Measurements from ENCODE around the gene GABRE.
"Not testable (repeated sequence)": the region's sequence is repeated elsewhere in the genome, so short reads cannot be mapped to it uniquely, and the experiment has no call there.

Gene GABRE

DNA sequence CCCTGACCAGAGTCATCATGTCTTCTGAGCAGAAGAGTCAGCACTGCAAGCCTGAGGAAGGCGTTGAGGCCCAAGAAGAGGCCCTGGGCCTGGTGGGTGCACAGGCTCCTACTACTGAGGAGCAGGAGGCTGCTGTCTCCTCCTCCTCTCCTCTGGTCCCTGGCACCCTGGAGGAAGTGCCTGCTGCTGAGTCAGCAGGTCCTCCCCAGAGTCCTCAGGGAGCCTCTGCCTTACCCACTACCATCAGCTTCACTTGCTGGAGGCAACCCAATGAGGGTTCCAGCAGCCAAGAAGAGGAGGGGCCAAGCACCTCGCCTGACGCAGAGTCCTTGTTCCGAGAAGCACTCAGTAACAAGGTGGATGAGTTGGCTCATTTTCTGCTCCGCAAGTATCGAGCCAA is 50.8 kb downstream of the GABRE start:
- TF ChIP-seq POLR2A (IDR thresholded peaks at IDR 0.05; ENCODE audit: low read length), result no peak
- no peak for DNase-seq

DNA sequence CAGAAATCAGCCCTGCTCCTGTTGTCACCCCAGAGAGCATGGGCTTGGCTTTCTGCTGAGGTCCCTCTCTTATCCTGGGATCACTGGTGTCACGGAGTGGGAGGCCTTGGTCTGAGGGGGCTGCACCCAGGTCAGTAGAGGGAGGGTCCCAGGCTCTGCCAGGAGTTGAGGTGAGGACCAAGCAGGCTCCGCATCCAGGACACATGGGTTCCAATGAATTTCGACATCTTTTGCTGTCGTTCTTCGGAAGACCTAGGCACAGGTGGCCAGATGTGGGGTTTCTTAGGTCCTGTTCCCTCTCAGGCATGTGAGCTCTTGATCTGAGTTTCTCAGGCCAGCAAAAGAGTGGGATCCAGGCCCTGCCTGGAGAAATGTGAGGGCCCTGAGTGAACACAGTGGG is 51.8 kb downstream of the GABRE start:
- no peak for TF ChIP-seq POLR2A (IDR thresholded peaks at IDR 0.05; ENCODE audit: low read length)
- no peak for TF ChIP-seq GATA1 (IDR thresholded peaks at IDR 0.05; ENCODE audit: low read depth, low read length)
- DNase-seq, result no peak

DNA sequence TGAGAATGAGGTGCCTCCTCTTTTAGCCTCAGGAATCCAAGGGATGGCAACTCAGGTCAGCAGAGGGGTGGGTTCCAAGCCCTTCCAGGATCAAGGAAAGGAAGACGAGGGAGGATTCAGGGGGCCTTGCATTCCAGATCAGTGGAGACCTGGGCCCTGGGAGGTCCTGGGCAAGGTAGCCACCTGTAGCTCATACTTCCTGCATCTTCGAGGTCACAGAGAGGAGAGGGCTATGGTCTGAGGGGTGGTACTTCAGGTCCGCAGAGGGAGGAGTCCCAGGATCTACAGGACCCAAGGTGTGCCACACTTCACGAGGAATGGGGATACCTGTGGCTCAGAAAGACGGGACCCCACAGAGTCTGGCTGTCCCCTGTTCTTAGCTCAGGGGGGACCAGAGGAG is 52.6 kb downstream of the GABRE start:
- TF ChIP-seq POLR2A (IDR thresholded peaks at IDR 0.05; ENCODE audit: low read length), result no peak
- TF ChIP-seq GATA1 (IDR thresholded peaks at IDR 0.05; ENCODE audit: low read depth, low read length), result no peak
- DNase-seq, result no peak

DNA sequence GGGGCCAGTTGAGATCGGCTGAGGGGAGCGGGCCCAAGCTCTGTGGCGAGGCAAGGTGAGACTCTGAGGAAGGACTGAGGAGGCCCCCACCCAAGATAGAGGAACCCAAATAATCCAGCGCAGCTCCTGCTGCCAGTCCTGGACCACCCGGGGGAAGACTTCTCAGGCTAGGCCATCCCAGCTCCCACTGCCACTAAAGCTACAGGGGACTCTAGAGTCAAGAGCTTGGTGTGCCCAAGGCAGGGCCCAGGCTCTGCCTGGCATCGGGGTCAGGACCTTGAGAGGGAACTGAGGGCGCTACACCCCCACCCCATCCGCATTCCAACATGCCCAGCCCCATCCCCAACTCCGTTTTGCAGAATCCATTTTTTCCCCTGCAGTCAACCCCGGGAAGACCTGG is 53.2 kb downstream of the GABRE start:
- DNase-seq, result no peak
- no peak for TF ChIP-seq POLR2A (IDR thresholded peaks at IDR 0.05; ENCODE audit: low read length)
- no peak for TF ChIP-seq GATA1 (IDR thresholded peaks at IDR 0.05; ENCODE audit: low read depth, low read length)

DNA sequence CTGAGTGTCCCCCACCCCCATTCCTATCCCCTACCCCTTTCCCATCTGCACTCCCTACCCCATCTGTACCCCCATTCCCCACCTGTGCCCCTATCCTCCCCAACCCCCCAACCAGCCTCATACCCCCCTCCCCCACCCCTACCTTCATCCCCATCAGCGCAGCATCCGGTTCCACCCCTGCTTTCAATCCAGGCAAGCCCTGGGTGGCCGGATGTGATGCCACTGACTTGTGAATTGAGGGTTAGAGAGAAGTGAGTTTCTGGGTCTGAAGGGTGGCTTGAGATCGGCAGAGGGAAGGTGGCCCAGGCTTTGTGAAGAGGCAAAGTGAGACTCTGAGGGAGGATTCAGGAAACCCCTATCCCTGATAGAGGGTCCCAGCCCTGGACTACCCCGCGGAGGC is 53.9 kb downstream of the GABRE start:
- TF ChIP-seq GATA1 (IDR thresholded peaks at IDR 0.05; ENCODE audit: low read depth, low read length), result no peak
- no peak for TF ChIP-seq POLR2A (IDR thresholded peaks at IDR 0.05; ENCODE audit: low read length)
- no peak for DNase-seq

DNA sequence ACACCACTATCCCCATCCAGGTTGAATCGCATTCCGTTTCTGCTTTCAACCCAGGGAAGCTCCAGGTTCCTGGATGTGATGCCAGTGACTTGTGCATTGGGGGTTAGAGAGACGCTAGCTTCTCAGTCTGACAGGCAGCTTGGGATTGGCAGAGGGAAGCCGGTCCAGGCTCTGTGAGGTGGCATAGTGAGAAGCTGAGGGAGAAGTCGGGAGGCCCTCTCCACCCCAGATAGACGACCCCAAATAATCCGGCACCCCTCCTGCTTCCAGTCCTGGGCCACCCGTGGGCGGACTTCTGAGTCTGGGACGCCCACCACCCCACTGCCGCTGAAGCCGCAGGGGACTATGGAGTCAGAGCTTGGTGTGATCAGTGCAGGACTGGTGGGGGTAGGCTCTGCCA is 54.4 kb downstream of the GABRE start:
- TF ChIP-seq GATA1 (IDR thresholded peaks at IDR 0.05; ENCODE audit: low read depth, low read length) (no peak), POLR2A (IDR thresholded peaks at IDR 0.05; ENCODE audit: low read length) (no peak)
- no peak for DNase-seq

DNA sequence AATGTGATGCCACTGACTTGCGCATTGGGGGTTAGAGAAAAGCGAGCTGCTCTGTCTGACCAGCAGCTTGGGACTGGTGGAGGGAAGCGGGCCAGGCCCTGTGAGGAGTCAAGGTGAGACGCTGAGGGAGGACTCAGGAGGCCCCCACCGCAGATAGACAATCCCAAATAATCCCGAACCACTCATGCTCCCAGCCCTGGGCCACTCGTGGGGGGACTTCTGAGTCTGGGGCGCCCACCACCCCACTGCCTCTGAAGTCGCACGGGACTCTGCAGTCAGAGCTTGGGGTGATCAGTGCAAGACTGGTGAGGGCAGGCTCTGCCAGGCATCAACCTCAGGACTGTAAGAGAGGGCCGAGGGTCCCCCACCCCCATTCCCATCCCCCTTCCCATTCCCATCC is 54.9 kb downstream of the GABRE start:
- TF ChIP-seq POLR2A (IDR thresholded peaks at IDR 0.05; ENCODE audit: low read length), result no peak
- DNase-seq, result no peak

DNA sequence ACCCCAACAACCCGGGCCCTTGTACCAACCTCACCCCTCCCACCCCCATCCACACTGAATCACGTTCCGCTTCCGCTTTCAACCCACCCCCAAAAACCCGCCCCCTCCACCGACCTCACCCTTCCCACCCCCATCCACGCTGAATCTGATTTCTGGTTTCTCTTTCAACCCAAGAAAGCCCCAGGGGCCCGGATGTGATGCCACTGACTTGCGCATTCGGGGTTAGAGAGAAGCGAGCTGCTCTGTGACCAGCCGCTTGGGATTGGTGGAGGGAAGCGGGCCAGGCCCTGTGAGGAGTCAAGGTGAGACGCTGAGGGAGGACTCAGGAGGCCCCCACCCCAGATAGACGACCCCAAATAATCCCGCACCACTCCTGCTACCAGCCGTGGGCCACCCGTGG is 55.7 kb downstream of the GABRE start:
- not testable (repeated sequence) for DNase-seq

DNA sequence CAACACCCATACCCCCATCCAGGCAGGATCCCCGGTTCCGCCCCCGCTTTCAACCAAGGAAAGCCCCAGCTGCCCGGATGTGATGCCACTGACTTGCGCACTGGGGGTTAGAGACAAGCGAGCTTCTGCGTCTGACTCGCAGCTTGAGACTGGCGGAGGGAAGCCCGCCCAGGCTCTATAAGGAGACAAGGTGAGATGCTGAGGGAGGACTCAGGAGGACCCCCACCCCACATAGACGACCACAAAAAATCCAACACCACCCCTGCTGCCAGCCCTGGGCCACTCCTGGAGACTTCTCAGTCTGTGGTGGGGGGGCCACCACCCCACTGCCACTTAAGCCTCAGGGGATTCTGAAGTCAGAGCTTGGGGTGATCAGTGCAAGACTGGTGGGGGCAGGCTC is 61.7 kb downstream of the GABRE start, which contains the start of gene MAGEA4:
Gene MAGEA4, plus strand, starts transcription at position 110 of the 400 bp plus-strand sequence. CDS start 10,776 bp downstream, outside the sequence.
- no peak for DNase-seq
- TF ChIP-seq GATA1 (IDR thresholded peaks at IDR 0.05; ENCODE audit: low read depth, low read length) (no peak), POLR2A (IDR thresholded peaks at IDR 0.05; ENCODE audit: low read length) (no peak)

DNA sequence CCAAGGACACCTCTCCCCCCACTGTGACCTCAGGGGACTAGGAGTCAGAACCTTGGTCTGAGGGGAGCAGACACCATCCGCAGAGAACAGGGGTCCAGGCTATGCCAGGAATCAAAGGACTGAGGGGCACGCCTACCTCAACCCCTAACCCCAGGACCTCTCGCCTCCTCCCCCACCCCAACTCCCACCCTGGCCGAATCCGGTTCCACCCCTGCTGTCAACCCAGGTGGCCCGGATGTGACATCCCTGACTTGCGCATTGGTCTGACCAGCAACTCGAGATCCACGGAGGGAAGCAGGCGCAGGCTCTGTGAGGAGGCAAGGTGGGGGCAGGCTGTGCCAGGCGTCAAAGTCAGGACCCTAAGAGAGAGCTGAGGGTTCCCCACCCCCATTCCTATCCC is 62.3 kb downstream of the GABRE start:
- DNase-seq, result no peak
- no peak for TF ChIP-seq GATA1 (IDR thresholded peaks at IDR 0.05; ENCODE audit: low read depth, low read length)
- no peak for TF ChIP-seq POLR2A (IDR thresholded peaks at IDR 0.05; ENCODE audit: low read length)

DNA sequence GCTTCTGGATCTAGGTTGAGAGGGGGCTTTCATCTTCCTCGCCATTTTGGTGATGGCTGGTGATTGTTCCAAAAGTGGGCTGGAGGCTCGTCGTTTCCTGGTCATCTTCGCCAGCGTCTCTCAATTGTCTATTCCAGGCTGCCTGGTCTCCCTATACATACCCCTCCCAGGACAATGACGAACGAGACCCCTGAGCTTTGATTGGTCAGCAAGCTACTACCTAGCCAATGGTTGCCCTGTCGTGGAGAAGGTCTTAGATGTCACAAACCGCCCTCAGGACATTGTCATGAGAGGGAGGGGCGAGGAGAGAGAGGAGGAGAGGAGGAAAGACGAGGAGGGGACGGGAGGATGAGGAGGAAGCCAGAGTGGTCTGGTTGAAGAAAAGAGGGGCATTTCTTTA is 69.5 kb downstream of the GABRE start:
- TF ChIP-seq GATA1 (IDR thresholded peaks at IDR 0.05; ENCODE audit: low read depth, low read length) (no peak), POLR2A (IDR thresholded peaks at IDR 0.05; ENCODE audit: low read length) (no peak)
- no peak for DNase-seq
